GM12865 (cell line): ENCODE results near the gene VPS37C.

Source experiments
- DNase-seq: peaks from one replicate; pipeline ENCODE4 v3.0.0; 2010; ENCODE audit warnings: low read depth
- H3K4me3 ChIP-seq: 2 replicates; pipeline ENCODE4 v1.5.1; 2011; ENCODE audit warnings: mild to moderate bottlenecking, low read depth, low read length, control low read depth
- TF ChIP-seq, protein P1 (sequence below): IDR thresholded peaks from 2 replicates; pipeline ENCODE4 v1.5.1; 2011; ENCODE audit warnings: low read length, control low read depth, low read depth, inconsistent platforms; ENCODE audit not compliant: insufficient read depth; ENCODE audit errors: missing control alignments

Gene VPS37C

DNA sequence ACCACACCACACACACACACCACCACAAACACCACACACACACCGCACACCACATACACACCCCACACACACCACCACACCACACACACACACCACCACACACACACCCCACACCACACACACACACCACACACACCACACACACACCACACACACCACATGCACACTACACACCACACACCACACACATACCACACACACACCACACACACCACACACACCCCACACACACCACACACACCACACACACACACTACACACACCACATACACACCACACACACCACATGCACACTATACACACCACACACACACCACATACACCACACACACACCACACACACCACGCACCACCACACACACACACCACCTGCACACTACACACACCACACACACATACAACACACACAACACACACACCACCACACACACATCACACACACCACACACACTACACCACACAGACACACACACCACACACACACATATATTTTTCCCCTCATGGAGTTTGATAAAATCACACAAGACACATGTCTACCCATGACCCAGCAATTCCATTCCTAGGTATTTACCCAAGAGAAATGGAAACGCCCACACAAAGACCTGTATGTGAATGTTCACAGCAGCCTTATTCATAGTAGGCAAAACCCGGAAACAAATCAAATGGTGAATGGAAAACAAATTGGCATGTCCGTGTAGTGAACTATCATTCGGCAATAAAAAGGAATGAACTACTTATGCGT lies 44.6 kb downstream of the VPS37C start:
- H3K4me3 ChIP-seq, result no peak overlapping the region
- no peak for DNase-seq
- TF ChIP-seq, protein P1, sequence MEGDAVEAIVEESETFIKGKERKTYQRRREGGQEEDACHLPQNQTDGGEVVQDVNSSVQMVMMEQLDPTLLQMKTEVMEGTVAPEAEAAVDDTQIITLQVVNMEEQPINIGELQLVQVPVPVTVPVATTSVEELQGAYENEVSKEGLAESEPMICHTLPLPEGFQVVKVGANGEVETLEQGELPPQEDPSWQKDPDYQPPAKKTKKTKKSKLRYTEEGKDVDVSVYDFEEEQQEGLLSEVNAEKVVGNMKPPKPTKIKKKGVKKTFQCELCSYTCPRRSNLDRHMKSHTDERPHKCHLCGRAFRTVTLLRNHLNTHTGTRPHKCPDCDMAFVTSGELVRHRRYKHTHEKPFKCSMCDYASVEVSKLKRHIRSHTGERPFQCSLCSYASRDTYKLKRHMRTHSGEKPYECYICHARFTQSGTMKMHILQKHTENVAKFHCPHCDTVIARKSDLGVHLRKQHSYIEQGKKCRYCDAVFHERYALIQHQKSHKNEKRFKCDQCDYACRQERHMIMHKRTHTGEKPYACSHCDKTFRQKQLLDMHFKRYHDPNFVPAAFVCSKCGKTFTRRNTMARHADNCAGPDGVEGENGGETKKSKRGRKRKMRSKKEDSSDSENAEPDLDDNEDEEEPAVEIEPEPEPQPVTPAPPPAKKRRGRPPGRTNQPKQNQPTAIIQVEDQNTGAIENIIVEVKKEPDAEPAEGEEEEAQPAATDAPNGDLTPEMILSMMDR, result no peak

DNA sequence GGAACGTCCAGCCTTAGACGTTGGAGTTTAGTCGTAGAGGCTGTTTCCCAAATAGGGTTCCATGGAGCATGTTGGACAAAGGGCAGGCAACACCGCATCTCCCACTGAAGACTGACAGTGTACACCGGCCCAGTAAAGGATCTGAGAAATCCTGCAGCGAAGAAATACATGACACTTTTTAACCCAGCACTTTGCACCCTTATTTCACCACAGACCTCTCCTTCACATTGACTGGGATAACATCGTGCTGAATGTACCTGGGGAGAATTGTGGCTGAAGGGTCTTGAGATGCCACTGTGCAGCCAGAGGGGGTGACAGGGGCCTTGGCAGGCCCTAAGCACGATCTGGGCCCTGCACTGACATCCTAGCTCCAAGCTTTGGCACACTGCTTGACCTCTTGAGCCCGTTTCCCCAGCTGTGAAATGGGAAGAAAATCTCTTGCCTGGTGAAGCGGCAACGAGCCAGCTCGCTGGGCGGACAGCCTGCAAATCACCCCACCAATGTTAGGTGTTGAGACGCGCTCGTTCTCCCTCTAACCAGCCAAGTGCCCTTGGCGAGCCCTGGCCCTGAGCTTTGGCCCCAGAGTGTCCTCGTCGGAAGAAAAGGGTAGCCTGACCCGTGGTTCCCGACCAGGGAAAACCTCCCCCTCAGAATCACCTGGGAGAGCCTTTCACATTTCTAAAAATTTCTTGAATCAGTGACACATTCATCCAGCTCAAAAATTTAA lies 45.6 kb downstream of the VPS37C start:
- TF ChIP-seq, protein P1, result no peak
- H3K4me3 ChIP-seq, result no peak overlapping the region
- no peak for DNase-seq

DNA sequence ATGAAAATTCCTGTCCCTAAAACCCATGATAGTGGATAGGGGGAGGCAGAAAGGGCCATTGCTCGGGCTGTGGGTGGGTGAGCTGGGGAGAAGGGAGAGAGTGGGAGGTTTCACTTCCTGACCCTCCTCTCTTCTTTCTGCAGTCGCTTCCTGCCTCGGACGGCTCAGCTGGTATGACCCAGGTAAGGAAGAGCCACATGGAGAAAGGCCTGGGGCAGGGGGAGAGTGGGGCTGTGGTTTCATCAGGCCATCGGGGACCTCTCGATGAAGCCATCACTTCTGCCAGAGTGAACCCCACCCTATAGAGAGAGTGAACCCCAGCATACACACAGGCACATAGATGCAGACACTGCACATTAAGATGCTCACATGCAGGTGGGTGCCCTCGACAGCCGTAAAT lies 46.3 kb downstream of the VPS37C start:
- H3K4me3 ChIP-seq, result no peak overlapping the region
- no peak for DNase-seq
- TF ChIP-seq, protein P1, result no peak

DNA sequence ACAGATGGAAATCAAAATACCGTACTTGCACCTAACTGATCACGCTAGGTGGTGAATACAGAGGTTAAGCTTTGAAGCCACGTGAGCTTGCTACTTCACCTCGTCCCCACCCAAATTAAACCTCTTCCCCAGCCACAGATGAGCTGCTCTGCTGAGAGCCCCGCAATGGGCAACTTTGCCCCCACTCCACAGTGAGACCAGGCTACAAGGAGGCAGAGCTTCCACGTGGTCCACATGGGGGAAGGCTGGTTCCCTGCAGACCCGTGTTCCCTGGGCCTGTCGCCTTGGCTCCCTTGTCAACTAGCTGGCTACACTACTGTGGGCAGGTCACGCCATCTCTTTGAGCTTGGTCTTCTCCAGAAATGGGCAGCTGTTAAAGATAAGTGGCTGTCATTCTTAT lies 48.0 kb downstream of the VPS37C start:
- DNase-seq, result no peak
- no peak overlapping the region for H3K4me3 ChIP-seq
- TF ChIP-seq, protein P1, result no peak

DNA sequence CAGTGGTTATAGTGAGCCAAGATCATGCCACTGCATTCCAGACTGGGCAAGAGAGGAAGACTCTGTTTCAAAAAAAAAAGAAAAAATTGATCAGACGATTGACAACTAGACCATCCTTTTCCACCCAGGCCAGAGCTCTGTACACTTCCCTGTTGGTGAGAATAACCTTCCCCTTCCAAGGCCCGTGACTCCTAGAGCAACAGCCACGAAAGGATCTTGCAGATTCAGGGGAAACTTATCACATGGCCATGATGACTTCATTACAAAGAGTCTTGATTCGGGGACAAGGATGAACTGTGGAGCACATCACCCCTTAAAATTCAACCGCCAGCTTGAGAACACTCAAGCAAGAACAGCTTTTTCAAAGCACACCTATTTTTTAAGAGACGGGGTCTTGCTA lies 48.7 kb downstream of the VPS37C start:
- no peak overlapping the region for H3K4me3 ChIP-seq
- TF ChIP-seq, protein P1, result no peak
- DNase-seq, result no peak

DNA sequence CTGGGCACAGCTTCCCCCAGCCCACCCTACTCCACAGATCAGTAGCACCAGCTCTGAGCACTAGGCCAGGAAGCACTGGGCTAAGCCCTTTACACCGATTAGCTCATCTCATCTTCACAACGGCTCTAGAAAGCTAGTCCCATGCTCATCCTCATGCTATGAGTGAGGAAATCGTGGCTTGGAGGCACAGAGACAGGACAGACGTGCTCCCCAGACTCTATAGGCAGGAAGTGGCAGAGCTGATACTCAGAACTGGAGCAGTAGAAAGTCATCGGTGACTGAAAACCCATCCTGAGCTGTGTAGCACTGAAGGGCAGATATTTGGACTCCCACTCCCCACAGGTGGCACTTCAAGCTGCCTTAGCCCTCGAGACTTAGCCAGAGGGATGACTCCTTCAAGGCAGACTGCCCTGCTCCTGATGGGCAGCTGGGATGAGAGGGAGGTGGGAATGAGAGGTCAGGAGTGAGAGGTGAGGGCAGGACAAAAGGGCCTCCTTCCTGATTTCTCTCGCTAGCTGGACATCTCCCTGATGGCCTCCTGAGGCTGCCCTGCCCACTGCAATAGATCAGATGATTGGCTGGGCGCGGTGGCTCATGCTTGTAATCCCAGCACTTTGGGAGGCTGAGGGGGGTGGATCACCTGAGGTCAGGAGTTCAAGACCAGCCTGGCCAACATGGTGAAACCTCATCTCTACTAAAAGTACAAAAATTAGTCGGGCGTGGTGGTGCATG lies 49.3 kb downstream of the VPS37C start:
- DNase-seq, result peak; percentile 58
- TF ChIP-seq, protein P1, result no peak
- no peak overlapping the region for H3K4me3 ChIP-seq
